ENCODE results near the gene PIH1D1. TPM values are rescaled to one million over a fixed set of nuclear protein-coding genes. Genes with fewer than 3 reads are reported as not detected.

PIH1D1 gene
- total and polyA plus RNA-seq, 8 donors: 58.9 to 193 (median 87.5) TPM

DNA sequence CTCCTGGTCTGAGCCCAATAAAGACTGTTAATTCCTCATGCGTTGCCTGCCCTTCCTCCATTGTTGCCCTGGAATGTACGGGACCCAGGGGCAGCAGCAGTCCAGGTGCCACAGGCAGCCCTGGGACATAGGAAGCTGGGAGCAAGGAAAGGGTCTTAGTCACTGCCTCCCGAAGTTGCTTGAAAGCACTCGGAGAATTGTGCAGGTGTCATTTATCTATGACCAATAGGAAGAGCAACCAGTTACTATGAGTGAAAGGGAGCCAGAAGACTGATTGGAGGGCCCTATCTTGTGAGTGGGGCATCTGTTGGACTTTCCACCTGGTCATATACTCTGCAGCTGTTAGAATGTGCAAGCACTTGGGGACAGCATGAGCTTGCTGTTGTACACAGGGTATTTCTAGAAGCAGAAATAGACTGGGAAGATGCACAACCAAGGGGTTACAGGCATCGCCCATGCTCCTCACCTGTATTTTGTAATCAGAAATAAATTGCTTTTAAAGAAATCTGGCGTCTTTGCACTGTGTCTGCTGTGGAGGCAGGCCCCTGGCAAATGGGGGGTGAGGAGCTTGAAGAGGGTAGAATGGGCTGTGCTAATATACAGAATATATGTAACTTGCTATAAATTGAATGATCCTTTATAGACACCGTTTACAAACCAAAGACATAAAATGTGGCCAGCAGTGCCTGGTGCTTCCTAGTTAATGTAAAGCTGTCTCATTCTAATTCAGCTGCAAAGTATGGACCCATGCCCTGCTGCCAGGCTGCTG lies 40.4 kb upstream of the PIH1D1 start:
- no peaks in the 10 kb centered on the region for H3K9me3 ChIP-seq
- 52 to 64% (median 57%) methylated on average over 6 to 7 of the region's 7 CpGs for WGBS, 5 donors
- H3K27ac ChIP-seq: peak overlapping the region in 2 of 5 donors; percentile 13 to 91
- peaks cover 31 to 57% (median 48%) of the 10 kb centered on the region in 4 donors for H3K4me1 ChIP-seq
- H3K27me3 ChIP-seq: no peaks in the 10 kb centered on the region
- peaks cover 38 to 50% (median 44%) of the 10 kb centered on the region in 4 donors for H3K36me3 ChIP-seq
- DNase-seq: peak in 1 of 2 donors; percentile 15
- intact Hi-C loops (cut with DNase I; ENCODE audit: low total_unique reads): no loop called here
- TF ChIP-seq EP300 (IDR thresholded peaks at IDR 0.05): no peak
- no peak for TF ChIP-seq POLR2A (IDR thresholded peaks at IDR 0.05)
- TF ChIP-seq, protein P1, sequence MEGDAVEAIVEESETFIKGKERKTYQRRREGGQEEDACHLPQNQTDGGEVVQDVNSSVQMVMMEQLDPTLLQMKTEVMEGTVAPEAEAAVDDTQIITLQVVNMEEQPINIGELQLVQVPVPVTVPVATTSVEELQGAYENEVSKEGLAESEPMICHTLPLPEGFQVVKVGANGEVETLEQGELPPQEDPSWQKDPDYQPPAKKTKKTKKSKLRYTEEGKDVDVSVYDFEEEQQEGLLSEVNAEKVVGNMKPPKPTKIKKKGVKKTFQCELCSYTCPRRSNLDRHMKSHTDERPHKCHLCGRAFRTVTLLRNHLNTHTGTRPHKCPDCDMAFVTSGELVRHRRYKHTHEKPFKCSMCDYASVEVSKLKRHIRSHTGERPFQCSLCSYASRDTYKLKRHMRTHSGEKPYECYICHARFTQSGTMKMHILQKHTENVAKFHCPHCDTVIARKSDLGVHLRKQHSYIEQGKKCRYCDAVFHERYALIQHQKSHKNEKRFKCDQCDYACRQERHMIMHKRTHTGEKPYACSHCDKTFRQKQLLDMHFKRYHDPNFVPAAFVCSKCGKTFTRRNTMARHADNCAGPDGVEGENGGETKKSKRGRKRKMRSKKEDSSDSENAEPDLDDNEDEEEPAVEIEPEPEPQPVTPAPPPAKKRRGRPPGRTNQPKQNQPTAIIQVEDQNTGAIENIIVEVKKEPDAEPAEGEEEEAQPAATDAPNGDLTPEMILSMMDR (IDR thresholded peaks at IDR 0.05): no peak
- TF ChIP-seq POLR2AphosphoS5 (IDR thresholded peaks at IDR 0.05): no peak
- H3K4me3 ChIP-seq: peak overlapping the region in 1 of 4 donors; percentile 92

DNA sequence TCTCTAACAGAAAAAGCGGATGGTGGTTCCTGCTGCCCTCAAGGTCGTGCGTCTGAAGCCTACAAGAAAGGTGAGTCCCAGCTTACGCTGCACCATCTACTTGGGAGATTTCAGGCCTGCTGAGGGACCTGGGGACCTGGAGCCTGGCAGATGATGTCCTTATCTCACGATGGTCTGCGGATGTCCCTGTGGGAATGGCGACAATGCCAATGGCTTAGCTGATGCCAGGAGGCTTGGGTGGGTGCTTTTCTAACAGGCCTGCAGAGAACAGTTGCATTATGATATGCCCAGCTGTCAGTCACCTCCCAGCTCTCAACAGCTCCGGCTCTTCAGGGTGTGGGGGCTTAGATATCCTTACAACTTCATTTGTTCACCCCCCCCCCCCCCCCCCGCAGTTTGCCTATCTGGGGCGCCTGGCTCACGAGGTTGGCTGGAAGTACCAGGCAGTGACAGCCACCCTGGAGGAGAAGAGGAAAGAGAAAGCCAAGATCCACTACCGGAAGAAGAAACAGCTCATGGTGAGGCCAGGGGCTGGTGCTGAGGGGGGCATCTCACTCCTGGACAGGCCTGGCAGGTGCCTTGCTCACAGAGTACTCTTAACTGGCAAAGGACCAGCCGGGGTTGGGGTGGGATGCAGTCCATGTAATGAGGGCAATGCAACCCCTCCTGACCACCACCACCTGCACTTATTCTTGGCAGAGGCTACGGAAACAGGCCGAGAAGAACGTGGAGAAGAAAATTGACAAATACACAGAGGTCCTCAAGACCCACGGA lies 39.6 kb upstream of the PIH1D1 start:
- TF ChIP-seq EP300 (IDR thresholded peaks at IDR 0.05) (no peak), POLR2A (IDR thresholded peaks at IDR 0.05) (no peak), POLR2AphosphoS5 (IDR thresholded peaks at IDR 0.05) (no peak)
- TF ChIP-seq, protein P1 (IDR thresholded peaks at IDR 0.05): no peak
- Histone ChIP-seq H3K4me1 (peaks cover 31 to 59% (median 47%) of the 10 kb centered on the region in 4 donors), H3K27me3 (no peaks in the 10 kb centered on the region), H3K36me3 (peaks cover 38 to 50% (median 44%) of the 10 kb centered on the region in 4 donors), H3K27ac (peak overlapping the region in 3 of 5 donors; percentile 91 to 96 (median 93)), H3K4me3 (peak overlapping the region in 2 of 4 donors; percentile 92 to 94), H3K9me3 (no peaks in the 10 kb centered on the region)
- 49 to 67% (median 61%) methylated on average over 13 to 17 of the region's 17 CpGs for WGBS, 5 donors
- peak in 1 of 2 donors; percentile 16 for DNase-seq
- intact Hi-C loops (cut with DNase I; ENCODE audit: low total_unique reads): no loop called here

GRCh38 chr19:49490287-49491029 lies 38.8 kb upstream of the PIH1D1 start:
- no peaks in the 10 kb centered on the region for H3K27me3 ChIP-seq
- DNase-seq: no peak
- intact Hi-C loops (cut with DNase I; ENCODE audit: low total_unique reads): no loop called here
- peak overlapping the region in 3 of 4 donors; percentile 91 to 94 (median 92) for H3K4me3 ChIP-seq
- TF ChIP-seq EP300 (IDR thresholded peaks at IDR 0.05) (no peak), POLR2A (IDR thresholded peaks at IDR 0.05) (no peak), POLR2AphosphoS5 (IDR thresholded peaks at IDR 0.05) (no peak)
- TF ChIP-seq, protein P1 (IDR thresholded peaks at IDR 0.05): no peak
- H3K36me3 ChIP-seq: peaks cover 38 to 50% (median 44%) of the 10 kb centered on the region in 4 donors
- peak overlapping the region in 4 of 5 donors; percentile 53 to 96 (median 92) for H3K27ac ChIP-seq
- no peaks in the 10 kb centered on the region for H3K9me3 ChIP-seq
- 71 to 83% (median 78%) methylated on average over 27 of the region's 27 CpGs for WGBS, 5 donors
- H3K4me1 ChIP-seq: peaks cover 29 to 57% (median 44%) of the 10 kb centered on the region in 4 donors
